Breast epithelium (tissue), 3 donors: ENCODE measurements around the gene CGRRF1.
A peak's percentile ranks its signal among the peaks of the same experiment; 100 is the strongest.

Experiments used
- POLR2A ChIP-seq: fragments of 450-650 bp; IDR thresholded peaks from one replicate; pipeline ENCODE4 v1.6.1; 2016; ENCODE audit warnings: antibody characterized with exemption, mild to moderate bottlenecking, moderate library complexity
- POLR2AphosphoS5 ChIP-seq, 3 donors: sonication (generic); formaldehyde crosslinking; IDR thresholded peaks; one replicate each; pipeline ENCODE4 v1.6.1; 2017; ENCODE audit warnings: antibody characterized with exemption in 3 of 3
- TF ChIP-seq, protein P1 (sequence below), 3 donors: fragments of 450-650 bp; IDR thresholded peaks; one replicate each; pipeline ENCODE4 v1.5.1; 2016 to 2017; ENCODE audit warnings: antibody characterized with exemption in 3 of 3, mild to moderate bottlenecking in 3 of 3, moderate library complexity in 3 of 3

DNA sequence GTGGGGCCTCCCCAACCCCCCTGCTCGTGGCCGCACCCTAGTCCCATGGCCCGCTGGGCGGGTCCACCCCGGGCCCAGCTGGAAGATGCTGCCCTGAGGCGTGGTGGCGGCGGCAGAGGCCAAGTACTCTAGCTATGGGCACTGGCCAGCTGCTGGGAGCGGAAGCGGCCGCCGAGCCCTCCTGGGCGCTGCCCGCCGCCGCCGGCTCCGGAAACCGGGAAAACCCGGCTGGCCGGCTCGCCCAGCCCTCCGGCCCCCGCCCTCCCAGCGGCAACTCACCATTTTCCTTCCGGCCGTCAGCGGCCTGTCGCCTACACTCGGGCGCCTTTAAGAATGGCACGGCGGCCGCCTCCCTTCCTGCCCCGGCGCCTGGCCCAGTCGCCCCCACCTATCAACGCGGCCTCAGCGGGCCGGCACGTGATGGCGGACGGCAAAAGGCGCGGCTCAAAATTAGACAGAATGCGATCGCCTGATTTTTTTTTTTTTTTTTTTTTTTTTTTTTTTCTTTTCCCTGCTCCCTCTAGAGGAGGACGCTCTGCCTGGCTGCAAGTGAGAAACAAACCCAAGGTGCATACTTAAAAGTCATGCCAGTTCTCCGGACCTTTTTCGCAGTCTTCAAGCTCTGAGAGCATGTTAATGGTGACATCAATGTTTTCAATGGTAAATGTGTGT is 20.9 kb upstream of the CGRRF1 start, which contains the start of gene GMFB:
- TF ChIP-seq POLR2A (peak; percentile 59), POLR2AphosphoS5 (IDR thresholded peaks at IDR 0.05) (peak; percentile 92 to 94 (median 93))
- TF ChIP-seq, protein P1, sequence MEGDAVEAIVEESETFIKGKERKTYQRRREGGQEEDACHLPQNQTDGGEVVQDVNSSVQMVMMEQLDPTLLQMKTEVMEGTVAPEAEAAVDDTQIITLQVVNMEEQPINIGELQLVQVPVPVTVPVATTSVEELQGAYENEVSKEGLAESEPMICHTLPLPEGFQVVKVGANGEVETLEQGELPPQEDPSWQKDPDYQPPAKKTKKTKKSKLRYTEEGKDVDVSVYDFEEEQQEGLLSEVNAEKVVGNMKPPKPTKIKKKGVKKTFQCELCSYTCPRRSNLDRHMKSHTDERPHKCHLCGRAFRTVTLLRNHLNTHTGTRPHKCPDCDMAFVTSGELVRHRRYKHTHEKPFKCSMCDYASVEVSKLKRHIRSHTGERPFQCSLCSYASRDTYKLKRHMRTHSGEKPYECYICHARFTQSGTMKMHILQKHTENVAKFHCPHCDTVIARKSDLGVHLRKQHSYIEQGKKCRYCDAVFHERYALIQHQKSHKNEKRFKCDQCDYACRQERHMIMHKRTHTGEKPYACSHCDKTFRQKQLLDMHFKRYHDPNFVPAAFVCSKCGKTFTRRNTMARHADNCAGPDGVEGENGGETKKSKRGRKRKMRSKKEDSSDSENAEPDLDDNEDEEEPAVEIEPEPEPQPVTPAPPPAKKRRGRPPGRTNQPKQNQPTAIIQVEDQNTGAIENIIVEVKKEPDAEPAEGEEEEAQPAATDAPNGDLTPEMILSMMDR (IDR thresholded peaks at IDR 0.05), result peak in 1 of 3 donors; percentile 30
